Measurements from ENCODE around the gene RHEBL1. TPM values are rescaled to one million over a fixed set of nuclear protein-coding genes. Genes with fewer than 3 reads are reported as not detected.

The RHEBL1 gene
- total and polyA plus RNA-seq, 2 of the 8 experiments (the other 6 are each of a cell fraction or from before 2014, with no cell fraction given) = 7.5 to 9.4 TPM

- no peak for TF ChIP-seq MAFK (IDR thresholded peaks at IDR 0.05; ENCODE audit: low read depth, low read length)
- TF ChIP-seq SP2 (IDR thresholded peaks at IDR 0.05; ENCODE audit: low read length) = no peak
- TF ChIP-seq SIN3A (conservative IDR thresholded peaks at IDR 0.05 in 1 of 2, IDR thresholded peaks at IDR 0.05 in 1 of 2; ENCODE audit: low read depth in 1 of 2, low read length in 2 of 2) = no peak
- TF ChIP-seq SP4 (IDR thresholded peaks at IDR 0.05; ENCODE audit: low read length) = no peak
- TF ChIP-seq RAD21 (IDR thresholded peaks at IDR 0.05 in 1 of 2, conservative IDR thresholded peaks at IDR 0.05 in 1 of 2; ENCODE audit: low read depth in 2 of 2, low read length in 2 of 2) = no peak
- no peak for TF ChIP-seq GTF2F1 (IDR thresholded peaks at IDR 0.05; ENCODE audit: borderline replicate concordance, low read depth, low read length)
- TF ChIP-seq CHD7 (IDR thresholded peaks at IDR 0.05; ENCODE audit: insufficient replicate concordance, low read length) = no peak
- TF ChIP-seq NANOG (IDR thresholded peaks at IDR 0.05; ENCODE audit: insufficient read depth, low read depth, low read length, poor library complexity, severe bottlenecking) = no peak
- TF ChIP-seq JUN (IDR thresholded peaks at IDR 0.05; ENCODE audit: low read depth, low read length) = no peak
- no peak for TF ChIP-seq POU5F1 (IDR thresholded peaks at IDR 0.05; ENCODE audit: low read depth, low read length)
- TF ChIP-seq CEBPB (IDR thresholded peaks at IDR 0.05; ENCODE audit: low read depth, low read length) = no peak
Measured at GRCh38 chr12:49024543-49024942, 45.2 kb downstream of the RHEBL1 start (continued).

Measured in H1 (cell line).